NCI-H128 (cell line): ENCODE results near the gene UGT1A8.
"Not testable (repeated sequence)": the region's sequence is repeated elsewhere in the genome, so short reads cannot be mapped to it uniquely, and the experiment has no call there.

Experiments
- DNase-seq: peaks from one replicate; lab custom pipeline; 2025; ENCODE audit not compliant: unreplicated experiment; lab: John Stamatoyannopoulos, UW

The UGT1A8 gene

DNA sequence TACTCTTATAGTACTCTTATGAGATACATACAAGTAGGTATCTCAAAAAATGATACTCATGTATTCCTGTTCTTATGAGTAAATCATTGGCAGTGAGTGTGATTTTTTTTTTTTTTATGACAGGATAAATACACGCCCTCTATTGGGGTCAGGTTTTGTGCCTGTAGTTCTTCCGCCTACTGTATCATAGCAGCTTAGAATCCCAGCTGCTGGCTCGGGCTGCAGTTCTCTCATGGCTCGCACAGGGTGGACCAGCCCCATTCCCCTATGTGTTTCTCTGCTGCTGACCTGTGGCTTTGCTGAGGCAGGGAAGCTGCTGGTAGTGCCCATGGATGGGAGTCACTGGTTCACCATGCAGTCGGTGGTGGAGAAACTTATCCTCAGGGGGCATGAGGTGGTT is at the start of gene UGT1A8:
Gene UGT1A8 (plus strand): TSS at position 158 of the 400 bp plus-strand sequence. CDS start 75 bp downstream, at position 233.
- DNase-seq = not testable (repeated sequence)

DNA sequence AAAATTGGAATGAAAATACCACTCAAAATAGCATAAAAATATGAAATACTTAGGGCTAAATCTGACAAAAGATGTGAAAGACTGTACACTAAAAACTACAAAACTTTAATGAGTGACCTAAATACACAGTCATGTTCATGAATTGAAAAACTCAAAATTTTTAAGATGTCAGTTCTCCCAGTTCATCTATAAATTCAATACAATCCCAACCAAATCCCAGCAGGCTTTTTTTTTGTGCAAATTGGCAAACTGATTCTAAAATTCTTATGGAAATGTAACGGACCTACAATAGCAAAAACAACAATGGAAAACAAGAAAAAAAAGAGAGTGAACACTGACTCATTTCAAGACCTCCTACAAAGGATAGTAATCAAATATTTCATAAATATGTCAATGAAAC is 46.4 kb upstream of the UGT1A8 start:
- DNase-seq = no peak

DNA sequence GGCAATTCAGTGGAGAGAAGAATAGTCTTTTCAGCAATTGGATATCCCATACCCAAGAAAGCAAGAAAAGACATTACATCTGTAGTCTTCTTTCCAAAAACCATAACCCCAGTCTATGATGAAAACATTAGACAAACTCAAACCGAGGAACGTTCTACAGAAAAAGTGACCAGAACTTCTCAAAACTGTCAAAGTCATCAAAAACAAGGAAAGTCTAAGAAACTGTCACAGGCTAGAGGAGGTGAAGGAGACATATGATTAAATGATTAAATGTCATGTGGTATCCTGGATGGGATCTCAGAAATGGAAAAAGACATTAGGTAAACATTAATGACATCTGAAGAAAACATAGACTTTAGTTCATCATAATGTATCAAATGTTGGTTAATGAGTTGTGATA is 46.0 kb upstream of the UGT1A8 start:
- no peak for DNase-seq

DNA sequence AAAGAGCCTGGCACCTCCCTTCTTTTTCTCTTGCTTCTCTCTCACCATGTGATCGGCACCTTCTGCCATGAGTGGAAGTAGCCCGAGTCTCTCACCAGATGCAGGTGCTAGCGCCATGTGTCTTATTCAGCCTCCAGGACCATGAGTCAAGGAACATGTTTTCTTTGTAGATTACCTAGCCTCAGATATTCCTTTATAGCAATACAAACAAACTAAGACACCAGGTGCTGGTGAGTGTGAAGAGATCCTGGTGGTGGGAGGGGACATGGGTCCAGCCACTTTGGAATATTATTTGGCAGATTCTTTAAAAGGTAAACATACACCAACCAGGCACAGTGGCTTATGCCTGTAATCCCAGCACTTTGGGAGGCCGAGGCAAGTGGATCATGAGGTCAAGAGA is 45.0 kb upstream of the UGT1A8 start:
- DNase-seq = no peak

- not testable (repeated sequence) for DNase-seq
Observed at GRCh38 chr2:233577341-233577740, 40.1 kb upstream of the UGT1A8 start.

DNA sequence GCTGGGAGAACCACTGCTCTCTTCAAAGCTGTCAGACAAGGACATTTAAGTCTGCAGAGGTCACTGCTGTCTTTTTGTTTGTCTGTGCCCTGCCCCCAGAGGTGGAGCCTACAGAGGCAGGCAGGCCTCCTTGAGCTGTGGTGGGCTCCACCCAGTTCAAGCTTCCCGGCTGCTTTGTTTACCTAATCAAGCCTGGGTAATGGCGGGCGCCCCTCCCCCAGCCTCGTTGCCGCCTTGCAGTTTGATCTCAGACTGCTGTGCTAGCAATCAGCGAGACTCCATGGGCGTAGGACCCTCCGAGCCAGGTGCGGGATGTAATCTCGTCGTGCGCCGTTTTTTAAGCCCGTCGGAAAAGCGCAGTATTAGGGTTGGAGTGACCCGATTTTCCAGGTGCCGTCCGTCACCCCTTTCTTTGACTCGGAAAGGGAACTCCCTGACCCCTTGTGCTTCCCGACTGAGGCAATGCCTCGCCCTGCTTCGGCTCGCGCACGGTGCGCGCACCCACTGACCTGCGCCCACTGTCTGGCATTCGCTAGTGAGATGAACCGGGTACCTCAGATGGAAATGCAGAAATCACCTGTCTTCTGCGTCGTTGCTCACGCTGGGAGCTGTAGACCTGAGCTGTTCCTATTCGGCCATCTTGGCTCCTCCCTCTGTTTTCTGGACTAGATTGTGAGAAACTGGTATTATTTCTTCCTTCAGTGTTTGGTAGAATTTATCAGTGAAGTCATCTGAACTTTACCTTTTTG is 34.0 kb upstream of the UGT1A8 start:
- DNase-seq = not testable (repeated sequence)

DNA sequence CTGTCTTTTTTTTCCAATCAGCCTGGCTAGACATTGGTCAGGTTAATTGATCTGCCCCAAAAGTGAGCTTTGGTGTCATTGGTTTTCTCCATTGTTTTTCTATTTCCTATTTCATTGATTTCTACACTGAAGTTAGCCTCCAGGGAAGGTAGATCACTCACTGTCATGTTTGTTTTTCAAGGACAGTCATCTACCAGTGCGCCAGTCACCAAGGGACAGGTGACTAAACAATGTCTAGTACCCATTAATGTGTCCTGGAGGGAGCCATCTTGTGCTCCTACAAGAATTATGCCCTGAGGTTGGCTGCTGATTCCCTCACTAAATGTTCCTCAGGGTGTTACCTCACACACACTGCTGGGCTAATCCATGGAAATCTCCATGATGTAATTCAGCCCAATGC is 33.2 kb upstream of the UGT1A8 start:
- no peak for DNase-seq

DNA sequence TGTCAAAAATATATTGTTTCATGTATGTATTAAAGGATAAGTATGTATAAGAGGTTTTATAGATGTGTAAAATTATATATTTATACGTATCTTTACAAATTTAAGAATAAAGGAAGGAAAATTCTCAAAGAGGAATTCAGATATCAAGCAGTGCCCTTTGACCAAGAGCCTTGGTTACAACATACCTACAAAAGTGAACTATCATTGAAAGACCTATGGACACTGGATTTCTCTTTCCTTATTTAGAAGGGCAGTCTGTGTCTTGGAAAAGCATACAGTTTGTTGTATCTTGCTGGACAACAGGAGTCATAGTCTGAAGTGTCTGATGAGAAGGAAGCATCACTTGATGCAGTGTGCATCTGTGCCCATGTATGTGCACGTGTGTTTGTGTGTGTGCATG is 29.0 kb upstream of the UGT1A8 start:
- DNase-seq = no peak

DNA sequence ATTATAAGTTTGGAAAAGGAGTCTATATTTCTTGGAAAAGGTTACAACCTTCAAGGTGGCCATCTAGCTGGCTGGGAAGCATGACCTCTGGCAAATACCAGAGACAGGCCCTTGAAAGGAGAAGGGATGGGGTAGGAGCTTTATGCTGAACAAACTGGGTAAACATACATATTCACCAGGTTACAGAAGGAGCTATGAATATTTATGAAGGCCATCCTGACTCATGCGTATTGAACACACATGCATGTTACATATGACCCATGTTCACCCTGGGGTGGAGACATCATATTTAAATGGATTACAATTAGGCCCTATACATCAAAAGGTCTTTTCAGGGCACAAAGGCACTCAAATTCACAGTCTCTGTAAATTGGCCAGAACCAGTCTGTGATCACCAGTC is 24.7 kb upstream of the UGT1A8 start:
- not testable (repeated sequence) for DNase-seq

GRCh38 chr2:233593201-233593600 is 24.2 kb upstream of the UGT1A8 start:
- no peak for DNase-seq

DNA sequence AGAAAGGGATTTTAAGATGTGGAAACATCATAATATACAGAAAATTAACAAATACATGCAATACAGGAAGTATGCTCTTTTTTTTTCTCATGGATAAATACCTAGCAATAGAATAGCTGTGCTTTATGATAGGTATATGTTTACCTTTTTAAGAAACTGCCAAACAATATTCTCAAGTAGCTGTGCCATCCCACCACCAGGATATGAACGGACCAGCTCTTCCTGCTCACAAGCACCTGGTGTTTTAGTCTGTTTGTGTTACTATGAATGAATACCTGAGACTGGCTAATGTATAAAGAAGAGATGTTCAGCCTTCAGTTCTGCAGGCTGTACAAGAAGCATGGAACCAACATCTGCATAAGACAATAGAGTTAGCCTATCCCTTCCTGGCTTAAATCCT is 19.9 kb upstream of the UGT1A8 start:
- no peak for DNase-seq

DNA sequence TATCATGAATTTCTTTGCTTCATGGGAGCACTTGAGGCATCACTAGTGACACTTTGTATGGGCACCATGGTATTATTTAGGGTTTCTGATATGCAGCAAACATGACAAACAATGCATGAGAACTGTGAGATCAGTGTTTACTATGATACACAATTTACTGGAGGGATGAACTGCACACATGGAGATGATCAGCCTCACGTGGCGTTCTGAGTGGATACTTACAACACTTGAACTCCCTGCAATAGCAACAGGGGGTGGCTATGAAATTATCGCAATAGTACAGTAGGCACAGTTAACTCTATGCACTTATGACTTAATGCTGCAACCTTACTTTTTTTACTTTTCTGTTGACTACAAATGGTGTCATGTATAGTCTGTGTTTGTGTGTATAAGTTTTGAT is 18.5 kb upstream of the UGT1A8 start:
- no peak for DNase-seq

DNA sequence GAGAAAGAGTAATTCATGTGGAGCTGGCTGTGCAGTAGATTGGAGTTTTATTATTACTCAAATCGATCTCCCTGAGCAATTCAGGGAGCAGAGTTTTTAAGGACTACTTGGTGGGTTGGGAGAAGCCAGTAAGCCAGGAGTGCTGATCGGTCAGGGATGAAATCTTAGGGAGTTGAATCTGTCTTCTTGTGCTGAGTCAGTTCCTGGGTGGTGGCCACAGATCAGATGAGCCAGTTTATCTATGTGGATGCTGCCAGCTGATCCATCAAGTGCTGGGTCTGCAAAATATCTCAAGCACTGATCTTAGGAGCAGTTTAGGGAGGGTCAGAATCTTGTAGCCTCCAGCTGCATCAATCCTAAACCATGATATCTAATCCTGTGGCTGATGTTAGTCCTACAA is 17.0 kb upstream of the UGT1A8 start:
- DNase-seq = no peak

DNA sequence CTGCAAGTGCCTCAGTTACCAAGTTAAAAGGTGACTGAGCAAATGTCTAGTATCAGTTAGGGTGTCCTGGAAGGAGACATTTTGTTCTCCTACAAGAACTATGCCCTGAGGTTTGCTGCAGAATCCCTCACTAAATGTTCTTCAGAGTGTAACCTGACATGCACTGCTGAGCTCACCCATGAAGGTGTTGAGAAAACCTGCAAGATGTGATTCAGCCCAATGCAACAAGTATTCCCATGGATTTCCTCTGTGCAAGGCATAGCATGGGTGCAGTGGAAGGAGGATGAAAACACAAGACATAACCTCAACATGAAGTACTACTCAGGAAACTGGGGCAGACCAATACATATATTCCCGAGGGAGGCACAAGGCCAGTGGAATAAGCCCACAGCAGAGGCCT is 15.4 kb upstream of the UGT1A8 start:
- DNase-seq = no peak

- DNase-seq = no peak
Observed at GRCh38 chr2:233603520-233603919, 13.9 kb upstream of the UGT1A8 start.

DNA sequence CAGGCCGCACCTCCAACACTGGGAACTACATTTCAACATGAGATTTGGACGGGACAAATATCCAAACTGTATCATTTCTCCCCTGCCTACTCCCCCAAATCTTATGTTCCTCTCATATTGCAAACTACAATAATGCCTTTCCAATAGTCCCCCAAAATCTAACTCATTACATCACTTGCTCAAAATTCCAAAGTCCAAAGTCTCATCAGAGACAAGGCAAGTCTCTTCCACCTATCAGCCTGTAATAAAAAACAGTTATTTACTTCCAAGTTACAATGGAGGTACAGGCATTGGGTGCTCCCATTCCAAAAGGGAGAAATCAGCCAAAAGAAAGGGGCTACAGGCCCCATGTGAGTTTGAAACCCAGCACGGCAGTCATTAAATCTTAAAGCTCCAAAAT is 12.6 kb upstream of the UGT1A8 start:
- DNase-seq = no peak

GRCh38 chr2:233605680-233606079 is 11.8 kb upstream of the UGT1A8 start:
- DNase-seq = no peak

DNA sequence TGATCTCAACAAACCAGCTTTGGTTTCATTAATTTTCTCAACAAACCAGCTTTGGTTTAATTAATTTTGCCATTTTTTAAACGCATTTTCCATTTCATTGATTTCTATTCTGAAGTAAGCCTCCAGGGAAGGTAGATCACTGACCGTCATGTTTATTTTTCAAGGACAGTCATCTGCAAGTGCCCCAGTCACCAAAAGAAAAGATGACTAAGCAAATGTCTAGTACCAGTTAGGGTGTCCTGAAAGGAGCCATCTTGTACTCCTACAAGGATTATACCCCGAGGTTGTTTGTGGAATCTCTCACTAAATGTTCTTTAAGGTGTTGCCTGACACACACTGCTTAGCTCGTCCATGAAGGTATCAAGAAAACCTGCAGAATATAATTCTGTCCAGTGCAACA is 6.1 kb upstream of the UGT1A8 start:
- DNase-seq = no peak

- DNase-seq = no peak
Observed at GRCh38 chr2:233620204-233620603, 2.8 kb downstream of the UGT1A8 start.

DNA sequence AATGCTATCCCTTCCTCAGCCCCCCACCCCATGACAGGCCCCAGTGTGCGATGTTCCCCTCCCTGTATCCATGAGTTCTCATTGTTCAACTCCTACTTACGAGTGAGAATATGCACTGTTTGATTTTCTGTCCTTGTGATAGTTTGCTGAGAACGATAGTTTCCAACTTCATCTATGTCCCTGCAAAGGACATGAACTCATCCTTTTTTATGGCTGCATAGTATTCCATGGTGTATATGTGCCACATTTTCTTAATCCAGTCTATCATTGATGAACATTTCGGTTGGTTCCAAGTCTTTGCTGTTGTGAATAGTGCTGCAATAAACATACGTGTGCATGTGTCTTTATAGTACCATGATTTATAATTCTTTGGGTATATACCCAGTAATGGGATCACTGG is 4.4 kb downstream of the UGT1A8 start:
- DNase-seq = not testable (repeated sequence)

DNA sequence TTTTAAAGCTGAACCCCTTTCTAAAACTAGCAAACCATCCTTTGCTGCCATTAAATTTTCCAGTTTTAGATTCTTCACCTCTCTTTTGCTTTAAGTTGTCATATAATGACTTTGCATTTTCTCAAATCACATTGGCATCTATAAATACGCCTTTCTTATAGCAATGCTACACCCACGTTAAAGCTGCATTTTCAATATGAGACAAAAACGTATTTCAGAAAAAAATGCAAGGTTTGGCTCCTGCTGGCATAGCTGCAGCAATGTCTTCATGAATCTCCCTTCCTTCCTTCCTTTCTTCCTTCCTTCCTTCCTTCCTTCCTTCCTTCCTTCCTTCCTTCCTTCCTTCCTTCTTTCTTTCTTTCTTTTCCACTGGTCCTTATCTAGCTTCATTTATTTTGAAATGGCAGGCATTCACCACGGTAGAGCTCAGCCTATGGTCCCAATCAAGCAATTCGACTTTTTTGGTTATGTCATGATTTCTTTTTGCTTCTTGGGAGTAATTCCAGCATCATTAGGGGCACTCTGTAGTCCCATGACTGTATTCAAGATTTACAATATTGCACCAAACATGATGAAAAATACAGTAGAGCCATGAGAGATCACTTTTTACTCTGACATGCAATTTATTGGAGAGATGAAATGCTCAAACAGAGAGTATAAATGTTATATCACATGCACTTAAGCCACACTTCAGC is 10.0 kb downstream of the UGT1A8 start:
- DNase-seq = no peak

GRCh38 chr2:233636306-233636705 is 18.9 kb downstream of the UGT1A8 start, which contains the start of gene UGT1A10:
Gene UGT1A10 (plus strand): TSS chr2:233636448. CDS start chr2:233636523, 75 bp downstream.
- DNase-seq = not testable (repeated sequence)
